Stimulated activated CD8-positive, alpha-beta memory T cell treated with anti-CD3 and anti-CD28 coated beads, Interleukin-7, amount 100 ng/mL, for 4 hours (primary cell): Measurements from ENCODE around the gene PERM1.

Experiments
- DNase-seq, 2 donors: peaks; one replicate each; pipeline ENCODE4 v3.0.0-alpha.2; 2020; ENCODE audit warnings: low read depth in 2 of 2

Gene PERM1

DNA sequence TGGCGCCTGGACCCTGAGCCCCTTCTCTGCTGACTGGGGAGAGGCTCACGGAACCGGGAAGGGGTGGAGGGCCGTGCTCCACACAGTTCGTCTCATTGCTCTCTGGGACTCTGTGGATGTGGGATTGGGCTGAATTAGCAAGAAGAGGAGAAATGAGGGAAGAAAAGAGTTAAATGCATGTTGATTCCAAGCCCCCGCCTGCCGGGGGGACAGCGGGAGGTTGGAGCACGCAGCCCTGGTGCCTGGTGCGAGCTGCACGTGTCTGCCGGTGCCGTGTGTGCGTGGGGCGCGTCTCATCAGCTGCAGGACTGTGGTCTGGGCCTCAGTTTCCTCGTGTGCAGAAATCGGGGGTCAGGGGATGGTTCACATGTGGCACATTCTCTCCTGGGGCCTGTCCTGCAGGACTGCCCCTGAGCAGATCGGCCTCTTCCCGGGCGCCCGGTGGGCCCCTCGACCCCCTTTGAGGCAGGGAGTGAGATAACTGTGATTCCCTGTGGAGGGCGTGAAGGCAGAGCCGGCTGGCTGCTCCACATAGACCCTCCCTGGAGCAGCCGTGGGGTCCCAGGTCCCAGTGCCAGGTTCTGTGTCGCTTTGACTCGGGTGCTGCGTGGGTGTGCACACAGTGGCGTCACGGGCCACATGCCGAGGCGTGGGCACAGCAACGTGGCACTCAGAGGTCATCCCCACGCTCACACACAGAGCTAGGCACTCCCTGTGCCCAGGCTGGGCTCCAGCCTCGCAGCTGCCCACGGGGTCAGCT, 46.7 kb downstream of the PERM1 start:
- DNase-seq = no peak

DNA sequence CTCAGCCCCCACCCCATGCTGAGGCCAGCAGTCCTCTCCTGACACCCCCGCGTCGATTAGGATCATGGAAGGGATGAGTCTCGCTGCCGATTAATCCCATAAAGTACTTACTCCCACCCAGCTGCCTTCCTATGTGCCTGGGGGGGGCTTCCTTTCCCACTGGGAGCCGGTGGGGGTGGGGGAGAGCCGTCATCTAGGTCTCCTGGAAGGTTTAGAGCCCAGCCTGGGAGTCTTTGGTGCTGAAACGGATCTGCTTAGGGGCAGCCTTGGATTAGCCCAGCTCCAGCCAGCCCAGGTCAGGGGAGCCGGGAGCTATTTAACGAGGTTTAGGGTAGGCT, 48.3 kb downstream of the PERM1 start:
- DNase-seq = no peak

DNA sequence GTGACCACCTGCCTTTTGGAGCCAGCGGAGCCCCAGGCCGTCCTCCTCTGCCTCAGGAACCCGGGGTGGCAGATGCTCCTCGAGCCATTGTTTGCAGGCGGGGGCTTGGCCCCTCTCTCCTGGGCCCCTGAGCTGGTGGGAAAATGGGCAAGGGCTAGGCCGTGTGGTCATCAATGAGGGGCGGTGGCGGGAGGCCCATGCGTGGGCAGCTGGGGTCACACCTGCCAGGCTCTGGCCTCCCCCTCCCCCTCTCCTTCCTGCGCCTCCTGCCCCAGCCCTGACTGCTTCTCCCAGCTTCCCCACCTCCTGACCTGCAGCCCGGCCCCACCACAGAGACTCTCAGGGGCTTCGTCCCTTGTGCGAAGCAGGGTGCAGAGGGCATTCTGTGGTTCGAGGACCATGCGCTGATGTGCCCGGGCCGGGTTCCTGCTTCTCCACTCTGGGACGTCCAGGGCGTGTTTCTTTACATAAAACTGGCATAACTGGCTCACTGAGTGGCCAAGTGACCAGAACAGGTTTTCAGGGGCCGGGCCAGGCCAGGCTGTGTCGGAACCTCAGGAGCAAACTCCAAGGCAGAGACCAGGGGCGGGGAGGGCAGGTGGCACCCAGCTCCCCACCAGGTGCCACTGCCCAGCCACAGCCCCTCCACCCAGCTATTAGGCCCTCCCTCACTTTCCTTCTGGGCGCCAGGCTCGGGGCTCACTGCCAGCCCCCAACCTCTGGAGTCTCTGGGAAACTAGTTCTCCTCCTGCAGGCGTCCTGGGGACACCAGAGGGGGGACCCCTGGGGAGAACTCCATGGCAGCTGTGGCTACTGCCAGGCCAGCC, 48.9 kb downstream of the PERM1 start:
- DNase-seq = no peak

DNA sequence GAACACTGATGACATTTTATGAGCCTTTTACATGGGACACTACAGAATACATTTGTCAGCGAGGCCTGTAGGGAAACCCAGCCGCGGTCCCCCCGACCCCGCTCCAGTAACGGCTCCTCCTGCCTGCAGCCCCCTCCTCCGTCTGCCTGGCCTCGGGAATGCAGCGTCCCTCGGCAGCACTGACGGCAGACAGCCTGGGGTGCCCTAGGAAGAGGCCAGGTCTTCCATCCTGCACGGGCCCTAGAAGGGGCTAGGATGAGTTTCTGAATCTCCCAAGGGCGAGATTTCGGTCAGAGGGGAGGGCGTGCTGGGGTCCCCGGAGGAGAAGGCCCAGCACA, 49.8 kb downstream of the PERM1 start:
- DNase-seq = no peak

DNA sequence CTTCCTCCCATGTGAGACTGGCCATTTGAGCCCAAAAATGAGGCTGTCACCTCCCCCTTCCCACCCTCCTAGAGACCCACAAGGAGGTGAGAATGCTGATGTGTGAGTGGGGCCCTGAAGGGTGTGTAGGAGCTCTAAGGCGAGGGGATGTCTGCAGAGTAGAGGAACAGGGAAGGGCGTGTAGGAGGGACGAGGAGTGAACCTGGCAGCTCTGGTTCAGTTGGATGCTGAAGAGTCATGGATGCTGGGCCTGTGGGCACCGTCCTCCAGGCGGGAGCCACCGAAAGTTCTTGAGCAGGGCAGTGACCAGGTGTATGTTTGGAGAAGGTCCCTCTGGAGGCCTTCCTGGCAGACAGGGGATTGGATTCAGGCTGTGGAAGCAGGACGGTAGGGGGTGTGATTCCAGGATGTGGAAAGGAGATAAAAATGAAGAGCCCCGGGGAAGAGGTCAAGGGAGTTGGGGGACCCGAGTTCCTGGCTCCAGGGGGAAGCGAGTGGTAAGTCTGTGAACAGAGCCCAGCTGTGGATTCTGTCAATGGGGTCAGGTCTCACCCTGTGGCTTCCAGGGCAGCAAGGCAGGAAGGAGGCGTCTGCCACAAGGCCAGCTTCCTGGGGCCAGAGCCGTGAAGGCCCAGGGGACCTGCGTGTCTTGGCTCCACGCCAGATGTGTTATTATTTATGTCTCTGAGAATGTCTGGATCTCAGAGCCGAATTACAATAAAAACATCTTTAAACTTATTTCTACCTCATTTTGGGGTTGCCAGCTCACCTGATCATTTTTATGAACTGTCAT, 50.3 kb downstream of the PERM1 start:
- DNase-seq = no peak

DNA sequence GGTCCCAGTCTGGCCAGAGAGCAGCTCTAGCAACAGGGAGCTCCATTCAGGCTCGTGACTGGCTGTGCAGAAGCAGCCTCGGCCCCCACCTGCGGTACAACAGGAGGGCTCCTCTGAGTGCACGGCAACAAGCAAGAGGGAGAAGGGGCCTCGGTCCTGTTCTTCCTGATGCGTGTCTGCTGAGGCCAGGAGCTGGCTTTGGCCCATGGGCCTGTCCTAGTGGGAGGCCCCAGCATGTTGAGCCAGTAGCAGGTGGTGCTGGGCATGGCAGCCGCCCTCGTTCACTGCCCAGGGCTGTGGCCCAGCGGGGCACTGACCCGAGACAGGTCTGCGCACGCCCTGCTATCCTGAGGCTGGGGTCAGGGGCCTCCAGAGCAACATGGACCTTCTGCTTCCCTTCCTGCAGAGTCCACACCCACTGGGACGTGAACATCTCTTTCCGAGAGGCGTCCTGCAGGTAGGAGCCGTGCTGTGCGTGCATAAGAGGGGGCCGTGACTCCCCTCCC, 51.2 kb downstream of the PERM1 start:
- DNase-seq = no peak

DNA sequence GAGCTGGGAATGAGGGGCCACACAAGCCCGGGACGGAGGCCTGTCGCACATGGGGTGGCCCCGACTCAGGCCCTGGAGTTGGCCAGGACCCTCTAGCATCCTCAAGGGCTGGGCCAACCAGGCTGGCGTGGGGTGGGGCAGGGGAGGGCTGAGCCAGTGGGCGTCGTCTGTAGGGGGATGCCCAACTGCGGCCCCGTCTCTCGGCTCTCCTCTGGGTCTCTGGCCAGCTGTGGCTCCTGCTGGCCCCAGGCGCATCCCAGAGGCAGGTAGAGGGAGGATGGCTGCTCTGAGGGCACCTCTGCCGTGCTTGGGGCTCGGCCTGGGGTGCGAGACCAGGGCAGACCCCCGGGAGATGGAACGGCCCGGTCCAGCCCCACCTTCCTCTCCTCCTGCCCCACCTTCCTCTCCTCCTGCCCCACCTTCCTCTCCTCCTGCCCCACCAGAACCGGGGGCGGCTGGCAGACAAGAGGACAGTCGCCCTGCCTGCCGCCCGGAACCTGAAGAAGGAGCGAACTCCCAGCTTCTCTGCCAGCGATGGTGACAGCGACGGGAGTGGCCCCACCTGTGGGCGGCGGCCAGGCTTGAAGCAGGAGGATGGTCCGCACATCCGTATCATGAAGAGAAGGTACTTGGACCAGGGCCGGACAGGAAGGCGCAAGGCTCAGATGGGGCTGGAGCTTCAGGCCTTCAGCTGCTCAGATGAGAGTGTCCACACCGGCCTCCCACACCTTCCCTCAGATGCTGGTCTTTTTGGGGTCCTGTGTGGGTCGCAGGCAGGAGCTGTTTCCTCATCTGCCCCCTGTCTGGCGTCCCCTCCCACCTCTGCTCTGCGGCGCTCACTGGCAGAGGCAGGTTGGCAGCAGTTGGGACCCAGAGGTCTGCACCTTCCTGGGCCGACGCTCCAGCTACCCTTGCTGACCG, 51.9 kb downstream of the PERM1 start:
- DNase-seq = no peak

DNA sequence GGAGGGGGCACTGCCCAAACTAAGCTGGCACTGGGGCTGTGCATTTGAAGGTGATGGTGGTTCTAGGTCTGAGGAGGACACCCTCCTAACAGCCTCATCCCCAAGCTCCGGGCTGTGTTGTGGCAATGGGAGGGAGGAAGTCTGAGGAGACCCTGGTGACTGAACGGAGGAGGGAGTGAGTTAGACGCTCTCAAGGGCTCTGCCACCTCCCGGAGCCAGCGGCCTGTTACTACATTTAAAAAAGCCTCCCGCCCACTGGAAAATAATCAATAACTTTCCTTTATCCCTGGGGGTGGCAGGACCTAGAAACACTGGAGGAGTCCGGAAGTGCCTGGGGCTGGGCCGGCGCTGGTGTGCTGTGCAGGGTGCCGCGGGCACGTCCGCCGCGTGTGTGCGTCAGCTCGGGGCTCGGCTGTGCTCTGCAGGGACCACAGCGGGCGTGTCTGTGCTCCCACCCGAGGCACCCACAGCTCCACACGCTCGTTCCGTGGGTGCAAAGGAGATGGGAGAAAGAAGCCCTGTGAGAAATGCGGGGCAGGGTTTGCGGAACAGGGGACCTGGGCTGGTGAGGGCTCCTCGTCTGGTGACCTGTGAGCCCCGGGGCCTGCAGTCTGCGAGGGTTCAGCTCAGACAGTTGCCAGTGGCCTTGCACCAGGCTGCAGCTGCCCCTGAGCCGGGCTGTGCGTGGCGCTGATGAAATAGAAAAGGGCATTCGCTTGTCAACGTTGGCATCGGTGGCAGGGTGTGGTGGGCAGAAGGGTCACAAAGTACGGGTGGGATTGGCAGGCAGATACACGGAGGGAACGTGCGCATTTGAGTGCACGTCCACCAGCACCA, 52.9 kb downstream of the PERM1 start:
- no peak for DNase-seq

DNA sequence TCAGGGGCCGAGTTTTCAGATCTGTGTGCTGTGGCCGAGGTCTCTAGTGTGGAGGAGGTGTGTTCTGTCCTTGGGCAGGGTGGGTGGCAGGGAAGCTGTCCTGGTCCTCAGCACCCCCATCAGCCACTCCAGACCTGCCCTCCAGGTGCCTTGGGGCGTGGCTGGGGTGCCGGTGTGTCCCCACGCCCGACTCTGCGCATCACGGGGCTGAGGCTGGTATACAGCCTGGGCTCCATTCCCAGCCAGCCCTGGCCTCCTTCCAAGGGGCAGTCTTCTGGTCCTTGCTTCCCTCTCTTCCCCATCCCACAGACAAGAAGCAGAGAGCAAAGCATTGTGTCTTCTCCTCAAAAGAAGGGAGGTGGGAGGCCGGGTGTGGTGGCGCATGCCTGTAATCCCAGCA, 54.1 kb downstream of the PERM1 start:
- DNase-seq = no peak

DNA sequence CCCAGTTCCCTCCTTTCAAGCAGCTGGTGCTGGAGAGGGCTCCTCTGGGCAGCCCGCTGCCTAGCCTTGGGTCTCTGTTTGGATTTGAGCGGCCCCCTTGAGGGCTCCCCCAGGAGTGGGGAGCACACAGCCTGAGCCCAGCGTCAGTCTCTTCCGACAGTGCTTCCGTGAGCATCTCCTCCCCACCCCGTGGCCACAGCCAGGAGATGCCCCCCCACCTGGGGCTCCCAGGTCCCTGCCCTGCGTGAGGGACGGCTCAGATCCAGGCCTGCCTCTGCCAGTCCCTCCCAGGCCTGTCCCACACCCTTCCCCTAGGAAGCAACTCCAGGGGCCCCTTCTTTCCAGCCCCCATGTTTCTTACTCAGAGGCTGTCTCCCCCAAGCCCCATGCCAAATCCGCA, 54.7 kb downstream of the PERM1 start:
- DNase-seq = no peak

DNA sequence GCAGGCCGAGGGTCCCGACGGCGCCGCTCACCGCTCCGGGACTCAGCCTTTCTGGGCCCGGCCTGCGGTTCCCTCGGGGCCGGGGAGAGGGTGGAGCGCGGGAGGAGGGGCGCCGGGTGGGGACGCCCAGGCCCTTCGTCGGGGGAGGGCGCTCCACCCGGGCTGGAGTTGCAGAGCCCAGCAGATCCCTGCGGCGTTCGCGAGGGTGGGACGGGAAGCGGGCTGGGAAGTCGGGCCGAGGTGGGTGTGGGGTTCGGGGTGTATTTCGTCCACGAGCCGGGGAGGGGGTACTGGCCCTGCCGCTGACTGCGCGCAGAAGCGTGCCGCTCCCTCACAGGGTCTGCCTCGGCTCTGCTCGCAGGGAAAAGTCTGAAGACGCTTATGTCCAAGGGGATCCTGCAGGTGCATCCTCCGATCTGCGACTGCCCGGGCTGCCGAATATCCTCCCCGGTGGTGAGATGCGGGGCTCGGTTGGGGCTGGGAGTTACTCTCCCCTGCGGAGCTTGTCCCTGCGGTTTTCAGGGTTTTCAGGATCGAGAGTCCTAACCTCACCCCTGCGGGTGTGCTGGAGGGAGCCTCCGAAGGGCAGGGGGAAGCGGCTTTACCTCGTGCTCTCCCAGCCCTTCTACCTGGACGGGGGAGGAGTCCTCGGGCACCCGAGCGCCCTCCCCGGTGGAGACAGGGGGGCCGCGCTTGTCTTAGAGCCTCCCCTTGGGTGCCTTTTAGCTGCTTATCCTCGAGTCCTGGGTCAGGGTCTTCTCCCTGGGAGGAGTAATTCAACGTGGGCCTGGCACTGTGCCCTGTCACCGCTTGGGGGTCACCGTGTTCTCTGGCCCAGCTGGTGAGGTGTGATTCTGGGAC, 56.1 kb downstream of the PERM1 start:
- no peak for DNase-seq
